Neural cell (in vitro differentiated cells): ENCODE data around the gene PKIB.

ENCODE experiments used
- CTCF ChIP-seq: fragments of 450-650 bp; IDR thresholded peaks from 2 replicates; pipeline ENCODE4 v1.5.1; 2014; ENCODE audit warnings: antibody characterized with exemption, mild to moderate bottlenecking, moderate library complexity; ENCODE audit not compliant: poor library complexity, severe bottlenecking
- EZH2 ChIP-seq: fragments of 200-600, 300-800 bp; shearing (Covaris generic), sonication (generic); IDR thresholded peaks from 2 replicates; pipeline ENCODE4 v1.6.1; 2014; ENCODE audit warnings: antibody characterized with exemption, low read length, borderline replicate concordance, mild to moderate bottlenecking; ENCODE audit not compliant: insufficient read depth, poor library complexity, severe bottlenecking

- TF ChIP-seq CTCF (no peak), EZH2 (no peak)
Observed at GRCh38 chr6:122692175-122692598, 82.0 kb downstream of the PKIB start.
